GM12875 (cell line): ENCODE results near the gene FZD10.

Experiments
- H3K4me3 ChIP-seq: one replicate; pipeline ENCODE4 v1.5.1; 2011; ENCODE audit warnings: low read depth, low read length, control low read depth
- TF ChIP-seq, protein P1 (sequence below): IDR thresholded peaks from 2 replicates; pipeline ENCODE4 v1.5.1; 2011; ENCODE audit warnings: low read depth, mild to moderate bottlenecking, control low read depth, inconsistent platforms, low read length, moderate library complexity, borderline replicate concordance; ENCODE audit not compliant: insufficient read depth

FZD10 gene, protein sequence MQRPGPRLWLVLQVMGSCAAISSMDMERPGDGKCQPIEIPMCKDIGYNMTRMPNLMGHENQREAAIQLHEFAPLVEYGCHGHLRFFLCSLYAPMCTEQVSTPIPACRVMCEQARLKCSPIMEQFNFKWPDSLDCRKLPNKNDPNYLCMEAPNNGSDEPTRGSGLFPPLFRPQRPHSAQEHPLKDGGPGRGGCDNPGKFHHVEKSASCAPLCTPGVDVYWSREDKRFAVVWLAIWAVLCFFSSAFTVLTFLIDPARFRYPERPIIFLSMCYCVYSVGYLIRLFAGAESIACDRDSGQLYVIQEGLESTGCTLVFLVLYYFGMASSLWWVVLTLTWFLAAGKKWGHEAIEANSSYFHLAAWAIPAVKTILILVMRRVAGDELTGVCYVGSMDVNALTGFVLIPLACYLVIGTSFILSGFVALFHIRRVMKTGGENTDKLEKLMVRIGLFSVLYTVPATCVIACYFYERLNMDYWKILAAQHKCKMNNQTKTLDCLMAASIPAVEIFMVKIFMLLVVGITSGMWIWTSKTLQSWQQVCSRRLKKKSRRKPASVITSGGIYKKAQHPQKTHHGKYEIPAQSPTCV

DNA sequence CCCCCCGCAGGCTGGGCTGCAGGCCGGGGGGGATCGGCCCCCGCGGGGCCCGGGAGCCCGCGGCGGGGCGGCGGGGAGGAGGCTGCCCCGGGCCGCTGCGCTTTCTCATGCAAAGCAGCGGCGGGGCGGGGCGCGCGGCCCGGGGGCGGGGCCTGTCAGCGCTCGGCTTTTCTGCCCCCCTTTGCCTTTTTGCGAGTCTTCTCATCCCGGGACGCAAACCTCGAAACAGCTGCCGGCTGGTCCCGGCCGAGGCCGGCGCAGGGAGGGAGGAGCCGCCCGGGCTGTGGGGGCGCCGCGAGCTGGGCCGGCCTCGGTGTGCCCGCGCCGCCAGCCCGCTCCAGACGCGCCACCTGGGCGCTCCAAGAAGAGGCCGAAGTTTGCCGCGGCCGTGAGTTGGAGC lies at the start of gene FZD10:
TSS of gene FZD10 (plus strand) at position 198 of the 400 bp plus-strand sequence. CDS start 479 bp downstream, outside the sequence.
- no peak within 1 kb of the TSS for H3K4me3 ChIP-seq
- TF ChIP-seq, protein P1, sequence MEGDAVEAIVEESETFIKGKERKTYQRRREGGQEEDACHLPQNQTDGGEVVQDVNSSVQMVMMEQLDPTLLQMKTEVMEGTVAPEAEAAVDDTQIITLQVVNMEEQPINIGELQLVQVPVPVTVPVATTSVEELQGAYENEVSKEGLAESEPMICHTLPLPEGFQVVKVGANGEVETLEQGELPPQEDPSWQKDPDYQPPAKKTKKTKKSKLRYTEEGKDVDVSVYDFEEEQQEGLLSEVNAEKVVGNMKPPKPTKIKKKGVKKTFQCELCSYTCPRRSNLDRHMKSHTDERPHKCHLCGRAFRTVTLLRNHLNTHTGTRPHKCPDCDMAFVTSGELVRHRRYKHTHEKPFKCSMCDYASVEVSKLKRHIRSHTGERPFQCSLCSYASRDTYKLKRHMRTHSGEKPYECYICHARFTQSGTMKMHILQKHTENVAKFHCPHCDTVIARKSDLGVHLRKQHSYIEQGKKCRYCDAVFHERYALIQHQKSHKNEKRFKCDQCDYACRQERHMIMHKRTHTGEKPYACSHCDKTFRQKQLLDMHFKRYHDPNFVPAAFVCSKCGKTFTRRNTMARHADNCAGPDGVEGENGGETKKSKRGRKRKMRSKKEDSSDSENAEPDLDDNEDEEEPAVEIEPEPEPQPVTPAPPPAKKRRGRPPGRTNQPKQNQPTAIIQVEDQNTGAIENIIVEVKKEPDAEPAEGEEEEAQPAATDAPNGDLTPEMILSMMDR, result no peak

DNA sequence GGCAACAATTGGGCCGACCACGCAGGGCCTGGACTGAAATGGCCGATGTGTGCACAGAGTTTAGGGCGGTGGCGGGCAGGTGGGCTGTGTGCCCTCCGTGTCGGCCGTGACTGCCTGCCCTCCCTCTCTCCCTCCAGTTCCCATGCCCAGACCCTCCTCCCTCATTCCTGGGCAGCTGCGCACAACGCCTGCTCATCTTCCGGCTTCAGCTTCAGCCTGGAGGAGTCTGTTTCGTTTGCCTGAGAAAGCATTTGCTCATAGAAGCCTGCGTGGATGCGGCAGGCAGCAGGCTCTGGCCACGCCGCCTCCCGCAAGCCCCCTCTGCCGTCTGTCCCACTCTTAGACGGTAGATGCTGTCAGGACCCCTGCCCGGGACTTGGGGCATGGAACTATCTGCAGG lies 47.3 kb upstream of the FZD10 start:
- H3K4me3 ChIP-seq, result no peak overlapping the region
- TF ChIP-seq, protein P1, result no peak

DNA sequence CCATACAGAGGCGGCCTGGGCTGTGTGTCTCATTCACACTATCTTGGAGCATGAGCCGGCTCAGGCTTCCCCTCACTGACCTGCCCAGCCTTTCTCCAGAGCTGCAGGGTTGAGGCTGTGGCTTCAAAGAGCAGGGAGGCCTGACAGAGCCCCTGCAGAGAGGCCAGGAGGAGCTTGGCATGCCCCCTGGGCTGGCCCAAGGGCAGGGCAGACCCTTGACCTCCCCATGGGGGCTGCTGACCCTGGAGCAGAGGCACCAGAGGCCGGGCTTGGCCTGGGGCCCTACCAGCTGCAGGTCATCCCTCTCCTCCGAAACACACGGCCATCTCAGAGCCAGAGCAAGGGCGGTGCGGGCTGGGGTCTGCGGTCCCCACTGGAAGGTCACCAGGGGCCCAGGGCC lies 46.6 kb upstream of the FZD10 start:
- TF ChIP-seq, protein P1, result no peak

DNA sequence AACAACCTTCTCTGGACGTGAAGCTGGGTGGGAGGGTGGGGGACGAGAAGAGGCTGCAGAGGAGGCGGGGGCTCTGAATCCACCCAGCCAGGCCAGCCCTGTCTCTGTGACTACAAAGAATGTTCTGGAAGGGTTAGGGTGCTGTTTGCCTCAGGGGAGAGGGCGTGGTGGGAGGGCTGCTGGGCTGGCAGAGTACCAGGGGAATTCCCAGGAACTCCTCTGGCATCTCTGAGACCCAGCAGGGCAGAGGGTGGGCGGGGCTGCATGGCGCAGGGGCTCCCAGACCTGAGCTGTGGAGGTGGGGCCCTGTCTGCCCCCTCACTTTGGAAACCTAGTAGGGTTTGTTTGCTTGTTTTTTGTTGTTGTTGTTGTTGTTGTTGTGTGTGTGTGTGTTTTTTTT lies 45.5 kb upstream of the FZD10 start:
- H3K4me3 ChIP-seq, result no peak overlapping the region
- TF ChIP-seq, protein P1, result no peak

More for the DNA sequence above, 46.6 kb upstream of the FZD10 start:
- no peak overlapping the region for H3K4me3 ChIP-seq

DNA sequence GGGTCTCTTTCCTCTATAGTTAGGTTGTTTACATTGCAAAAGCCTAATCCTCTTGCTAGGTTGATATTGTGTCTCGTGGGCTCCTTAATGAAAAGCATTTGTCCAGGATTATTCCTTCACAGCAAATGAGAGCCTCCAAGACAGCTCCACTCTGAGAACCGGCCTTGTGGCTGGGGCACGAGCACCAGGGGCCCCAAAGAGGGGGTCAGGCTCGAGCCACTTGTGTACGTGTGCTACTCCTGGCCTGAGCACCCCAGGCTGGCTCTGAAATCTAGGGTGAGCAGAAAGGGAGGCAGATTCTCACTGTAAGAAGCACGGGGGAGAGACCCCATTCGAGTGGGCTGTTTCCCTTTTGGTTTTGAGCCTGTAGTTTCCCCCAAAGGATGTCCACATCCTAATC lies 45.0 kb upstream of the FZD10 start:
- no peak overlapping the region for H3K4me3 ChIP-seq
- TF ChIP-seq, protein P1, result no peak

DNA sequence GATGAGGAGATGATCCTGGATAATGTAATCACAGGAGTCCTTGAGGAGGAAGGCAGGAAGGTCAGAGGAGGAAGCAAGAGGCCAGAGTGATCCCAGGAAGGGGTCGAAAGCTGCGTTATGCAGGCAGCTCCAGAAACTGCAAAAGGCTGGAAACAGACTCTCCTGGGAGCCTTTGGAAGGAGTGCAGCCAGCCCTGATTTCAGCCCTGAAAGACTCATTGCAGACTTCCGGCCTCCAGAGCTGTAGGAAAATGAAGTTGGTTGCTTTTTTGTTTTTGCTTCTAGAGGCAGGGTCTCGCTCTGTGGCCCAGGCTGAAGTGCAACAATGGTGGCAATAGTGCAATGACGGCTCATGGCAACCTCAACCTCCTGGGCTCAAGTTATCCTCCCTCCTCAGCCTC lies 44.6 kb upstream of the FZD10 start:
- H3K4me3 ChIP-seq, result no peak overlapping the region
- TF ChIP-seq, protein P1, result no peak

DNA sequence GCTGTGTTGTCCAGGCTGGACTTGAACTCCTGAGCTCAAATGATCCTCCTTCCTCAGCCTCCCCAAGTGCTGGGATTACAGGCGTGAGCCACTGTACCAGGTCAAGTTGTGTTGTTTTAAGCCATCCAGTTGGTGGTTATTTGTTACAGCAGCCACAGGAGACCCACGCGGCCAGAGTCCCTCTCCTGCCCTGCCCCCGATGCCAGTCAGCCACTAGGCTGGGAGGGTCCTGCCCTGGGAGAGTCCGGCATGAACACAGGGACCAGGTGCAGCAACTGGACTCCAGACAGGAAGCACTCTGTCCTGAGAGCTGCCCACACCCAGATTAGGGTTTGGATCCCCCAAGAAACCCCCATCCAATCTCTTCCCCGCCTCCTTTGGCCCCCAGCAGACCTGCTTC lies 44.1 kb upstream of the FZD10 start:
- TF ChIP-seq, protein P1, result no peak
- H3K4me3 ChIP-seq, result no peak overlapping the region
